OCI-LY3 (cell line): ENCODE measurements around the gene NCOA3.

Experiments
- CTCF ChIP-seq: fragments of 200-600, 300-600 bp; sonication (generic); IDR thresholded peaks from 2 replicates; pipeline ENCODE4 v1.5.1; 2014; ENCODE audit warnings: antibody characterized with exemption, low read length, low read depth
- EZH2phosphoT487 ChIP-seq: fragments of 200-600 bp; shearing (Covaris generic); IDR thresholded peaks from 2 replicates; pipeline ENCODE4 v1.6.1; 2018; ENCODE audit warnings: antibody characterized with exemption, mixed run types, low read depth

GRCh38 chr20:47501482-47502270, at the start of gene NCOA3:
- TF ChIP-seq CTCF: peak; percentile 38; the same call in 1 of the 2 replicates
- TF ChIP-seq EZH2phosphoT487: no peak
